RWPE1 (cell line): Measurements from ENCODE around the gene SGCA.

ENCODE experiments used
- CTCF ChIA-PET: fragments of 350-600 bp; sonication (Branson Sonifier 250); formaldehyde crosslinking; extraction: SDS; loops from one replicate; lab custom pipeline; 2021; lab: Yijun Ruan, JAX
- POLR2A ChIA-PET: fragments of 400-600 bp; formaldehyde crosslinking; extraction: SDS; loops from one replicate; lab custom pipeline; 2020; ENCODE audit warnings: antibody characterized with exemption; ENCODE audit not compliant: low non-redundant PET; lab: Yijun Ruan, JAX
- DNase-seq: peaks from one replicate; pipeline ENCODE4 v3.0.0; 2012; ENCODE audit warnings: low spot score
- H3K27ac ChIP-seq: fragments of 450-650 bp; 2 replicates; pipeline ENCODE4 v1.5.1; 2017
- CTCF ChIP-seq: fragments of 450-650 bp; conservative IDR thresholded peaks from 2 replicates; pipeline ENCODE4 v1.5.1; 2017; ENCODE audit warnings: low read depth, mild to moderate bottlenecking

The SGCA gene

GRCh38 chr17:50169881-50170459 is 4.2 kb downstream of the SGCA start:
- ChIA-PET POLR2A (interaction anchor here (0.6 kb wide), 1 partner anchor 17 kb away, joined by 3 read pairs; no protein-coding TSS in a partner anchor), CTCF (interaction anchor here (0.6 to 2.0 kb wide), 25 partner anchors 8 to 327 kb away, joined by 3 to 35 read pairs (median 4); partner anchors contain the start of genes COL1A1 and TMEM92)
- peak overlapping the region; percentile 33 for H3K27ac ChIP-seq
- no peak for TF ChIP-seq CTCF
- no peak for DNase-seq

GRCh38 chr17:50170662-50171370 is 5.0 kb downstream of the SGCA start:
- DNase-seq, result no peak
- H3K27ac ChIP-seq, result peak overlapping the region; percentile 33
- ChIA-PET CTCF (interaction anchor here (0.5 to 2.0 kb wide), 5 partner anchors 9 to 83 kb away, joined by 3 to 35 read pairs (median 5); partner anchors contain the start of gene COL1A1), POLR2A (no interaction called here)
- TF ChIP-seq CTCF, result no peak

DNA sequence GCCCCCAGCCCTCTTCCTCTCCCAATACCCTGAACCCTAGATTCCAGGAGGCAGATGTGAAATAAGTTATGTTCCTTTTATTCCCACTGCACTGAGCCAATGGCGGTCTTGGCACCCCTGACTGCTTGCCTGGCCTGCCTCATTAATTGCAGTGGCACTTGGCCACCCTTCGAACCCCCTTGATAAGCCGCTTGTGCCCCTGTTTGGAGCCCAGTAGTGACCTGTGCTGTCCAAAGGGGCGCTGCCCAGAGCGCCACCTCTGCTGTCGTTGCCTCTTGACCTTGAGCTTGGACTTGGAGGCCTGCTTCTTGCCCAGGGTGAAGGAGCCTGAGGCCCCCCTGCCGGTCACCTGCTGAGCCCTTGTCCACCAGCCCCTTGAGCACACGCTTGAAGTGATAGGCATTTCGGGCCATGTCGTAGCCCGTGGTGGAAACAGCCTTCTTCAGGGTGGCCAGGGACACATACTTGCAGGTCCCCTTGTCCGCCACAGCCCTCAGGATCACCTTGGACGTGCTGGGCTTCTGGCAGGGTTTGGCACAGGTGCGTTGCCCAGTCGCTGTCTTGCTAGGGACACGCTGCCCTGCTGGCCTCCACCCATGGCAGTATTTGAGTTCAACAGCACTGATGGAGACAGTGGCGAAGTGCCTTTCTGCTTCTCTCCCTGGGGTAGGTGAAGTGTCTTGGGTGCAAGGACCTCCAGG is 5.7 kb downstream of the SGCA start:
- TF ChIP-seq CTCF, result no peak
- H3K27ac ChIP-seq, result peak overlapping the region; percentile 33
- POLR2A ChIA-PET, result no interaction called here
- CTCF ChIA-PET, result interaction anchor here (1.4 to 2.0 kb wide), 2 partner anchors 26 to 125 kb away, joined by 3 to 35 read pairs; no protein-coding TSS in a partner anchor
- no peak for DNase-seq

DNA sequence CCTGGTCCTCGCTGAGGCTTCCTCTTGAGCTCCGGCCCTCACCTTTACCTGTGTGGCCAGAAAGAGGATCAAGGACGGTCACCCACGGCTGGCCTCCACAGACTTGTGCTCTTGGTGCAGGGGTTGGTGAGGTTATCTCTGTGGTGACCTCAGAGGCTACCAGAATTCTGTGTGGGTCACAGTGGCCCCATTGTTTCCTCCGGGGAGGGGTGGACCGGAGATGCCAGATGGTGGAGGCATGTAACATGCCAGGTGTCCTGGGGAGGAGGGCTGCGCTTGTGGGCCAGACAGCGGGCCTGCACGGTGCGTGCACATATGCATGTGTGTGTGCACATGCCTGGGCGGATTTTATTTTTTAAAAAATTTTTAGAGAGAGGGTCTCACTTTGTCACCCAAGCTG is 6.3 kb downstream of the SGCA start:
- H3K27ac ChIP-seq, result peak overlapping the region; percentile 33; the same call in 1 of the 2 replicates
- DNase-seq, result no peak
- no peak for TF ChIP-seq CTCF
- POLR2A ChIA-PET, result no interaction called here
- CTCF ChIA-PET, result interaction anchor here (0.6 to 1.4 kb wide), 2 partner anchors 73 to 125 kb away, joined by 3 read pairs; no protein-coding TSS in a partner anchor

DNA sequence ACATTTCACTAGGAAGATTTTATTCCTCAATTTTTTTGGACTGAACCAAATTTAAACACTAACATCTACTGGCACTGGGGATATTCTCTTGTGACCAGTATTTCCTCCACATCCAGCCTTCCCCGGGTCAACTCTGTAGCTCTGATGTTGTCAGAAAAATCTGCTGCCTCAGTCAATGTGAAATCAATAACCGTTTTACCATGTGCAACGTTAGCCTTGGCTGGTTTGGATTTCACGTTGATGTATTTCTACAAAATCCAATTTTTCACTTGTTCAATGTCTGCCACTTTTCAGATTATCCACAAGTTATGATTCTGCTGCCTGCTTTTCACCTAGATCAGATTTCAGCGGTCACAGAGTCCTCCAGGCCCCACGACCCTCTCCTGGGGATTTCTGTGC is 7.1 kb downstream of the SGCA start:
- TF ChIP-seq CTCF, result no peak
- POLR2A ChIA-PET, result no interaction called here
- H3K27ac ChIP-seq, result peak overlapping the region; percentile 56
- CTCF ChIA-PET, result interaction anchor here (0.6 to 1.4 kb wide), 2 partner anchors 73 to 124 kb away, joined by 3 read pairs; no protein-coding TSS in a partner anchor
- DNase-seq, result no peak

DNA sequence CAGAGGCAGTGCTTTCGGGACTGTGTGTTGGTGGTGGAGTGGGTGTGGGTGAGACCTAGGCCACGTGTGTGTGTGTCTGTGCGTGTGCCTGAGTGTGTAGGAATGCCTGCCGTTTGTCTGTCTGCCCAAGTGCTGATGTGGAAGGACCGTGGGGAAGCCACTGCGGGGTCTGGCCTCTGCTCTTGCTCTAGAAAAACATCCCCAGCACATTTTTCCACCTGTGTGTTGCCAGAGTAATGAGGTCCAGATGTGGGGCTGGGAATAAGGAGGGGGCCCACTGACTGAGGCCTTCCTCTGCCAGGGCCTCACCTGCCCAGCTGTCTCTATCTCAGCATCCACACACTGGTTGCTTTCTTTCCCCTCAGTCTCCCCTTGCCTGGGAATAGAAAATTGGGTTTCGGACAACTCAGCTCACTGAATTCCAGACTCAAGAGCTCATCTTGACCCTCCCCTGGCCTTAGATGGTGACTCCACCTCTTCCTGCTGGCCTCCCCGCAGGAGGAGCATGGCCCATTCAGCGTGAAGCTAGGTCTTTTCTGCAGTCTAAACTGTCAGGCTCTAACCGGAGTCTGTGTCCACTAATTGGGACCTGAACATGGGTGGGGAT is 7.6 kb downstream of the SGCA start:
- ChIA-PET CTCF (no interaction called here), POLR2A (no interaction called here)
- DNase-seq, result no peak
- H3K27ac ChIP-seq, result peak overlapping the region; percentile 56
- TF ChIP-seq CTCF, result no peak
